HEK293T (cell line): ENCODE measurements around the gene MIDN.

Source experiments
- CTCF ChIA-PET: fragments of 350-600 bp; formaldehyde crosslinking; extraction: SDS; loops from one replicate; lab custom pipeline; 2021; ENCODE audit warnings: antibody characterized with exemption, inconsistent platforms; lab: Yijun Ruan, JAX
- POLR2A ChIA-PET: fragments of 350-600 bp; formaldehyde crosslinking; extraction: SDS; loops from one replicate; lab custom pipeline; 2020; ENCODE audit warnings: antibody characterized with exemption, inconsistent platforms; lab: Yijun Ruan, JAX
- DNase-seq: peaks from one replicate; pipeline ENCODE4 v3.0.0; 2012; ENCODE audit warnings: mixed read lengths; ENCODE audit errors: extremely low spot score
- ARNT ChIP-seq: fragments of 450-650 bp; IDR thresholded peaks from 2 replicates; pipeline ENCODE4 v1.6.1; 2017; ENCODE audit warnings: mild to moderate bottlenecking
- BHLHE40 ChIP-seq: fragments of 450-650 bp; IDR thresholded peaks from 2 replicates; pipeline ENCODE4 v1.6.1; 2016; ENCODE audit warnings: mild to moderate bottlenecking, moderate library complexity, borderline replicate concordance
- CTBP1 ChIP-seq: fragments of 450-650 bp; IDR thresholded peaks from 2 replicates; pipeline ENCODE4 v1.6.1; 2016; ENCODE audit warnings: borderline replicate concordance
- ELF4 ChIP-seq: fragments of 450-650 bp; IDR thresholded peaks from 2 replicates; pipeline ENCODE4 v1.6.1; 2017; ENCODE audit warnings: antibody characterized with exemption
- FOXA1 ChIP-seq: fragments of 450-650 bp; IDR thresholded peaks from 2 replicates; pipeline ENCODE4 v1.6.1; 2016; ENCODE audit warnings: mild to moderate bottlenecking
- FOXK2 ChIP-seq: fragments of 450-650 bp; IDR thresholded peaks from 2 replicates; pipeline ENCODE4 v1.6.1; 2016; ENCODE audit warnings: mild to moderate bottlenecking
- FOXM1 ChIP-seq: fragments of 450-650 bp; IDR thresholded peaks from 2 replicates; pipeline ENCODE4 v1.6.1; 2017; ENCODE audit warnings: mild to moderate bottlenecking, borderline replicate concordance
- HDGF ChIP-seq: fragments of 450-650 bp; IDR thresholded peaks from 2 replicates; pipeline ENCODE4 v1.6.1; 2017; ENCODE audit warnings: antibody characterized with exemption, borderline replicate concordance
- L3MBTL2 ChIP-seq: fragments of 450-650 bp; conservative IDR thresholded peaks from 2 replicates; pipeline ENCODE4 v1.6.1; 2016; ENCODE audit warnings: mild to moderate bottlenecking
- LEF1 ChIP-seq: fragments of 450-650 bp; IDR thresholded peaks from 2 replicates; pipeline ENCODE4 v1.6.1; 2017; ENCODE audit warnings: mild to moderate bottlenecking, borderline replicate concordance
- NFRKB ChIP-seq: fragments of 450-650 bp; IDR thresholded peaks from 2 replicates; pipeline ENCODE4 v1.6.1; 2016; ENCODE audit warnings: mild to moderate bottlenecking, moderate library complexity
- PKNOX1 ChIP-seq: fragments of 450-650 bp; IDR thresholded peaks from 2 replicates; pipeline ENCODE4 v1.6.1; 2016
- SP1 ChIP-seq: fragments of 450-650 bp; IDR thresholded peaks from 2 replicates; pipeline ENCODE4 v1.6.1; 2017
- SUZ12 ChIP-seq: fragments of 450-650 bp; IDR thresholded peaks from 2 replicates; pipeline ENCODE4 v1.6.1; 2016; ENCODE audit warnings: mild to moderate bottlenecking
- TARDBP ChIP-seq: fragments of 450-650 bp; IDR thresholded peaks from 2 replicates; pipeline ENCODE4 v1.6.1; 2016
- ZNF384 ChIP-seq: fragments of 450-650 bp; IDR thresholded peaks from 2 replicates; pipeline ENCODE4 v1.6.1; 2016

Gene MIDN

GRCh38 chr19:1259876-1260748 lies 11.7 kb downstream of the MIDN start:
- DNase-seq = no peak
- TF ChIP-seq TARDBP (no peak), ELF4 (no peak), SUZ12 (no peak), SP1 (no peak), ZNF384 (no peak), HDGF (no peak), L3MBTL2 (no peak), CTBP1 (no peak), FOXM1 (no peak), FOXK2 (no peak), LEF1 (no peak), NFRKB (no peak), BHLHE40 (no peak)
- POLR2A ChIA-PET = interaction anchor here (1.1 to 3.2 kb wide), 5 partner anchors 9 to 19 kb away, joined by 5 to 38 read pairs (median 6); partner anchors contain the start of genes ATP5F1D and CIRBP
- CTCF ChIA-PET = interaction anchor here (1.4 kb wide), 1 partner anchor 16 kb away, joined by 7 read pairs; no protein-coding TSS in a partner anchor

- ChIA-PET POLR2A (interaction anchor here (1.1 to 3.2 kb wide), 4 partner anchors 8 to 20 kb away, joined by 5 to 38 read pairs (median 6); partner anchors contain the start of genes ATP5F1D and CIRBP), CTCF (interaction anchor here (0.8 kb wide), 1 partner anchor 16 kb away, joined by 4 read pairs; no protein-coding TSS in a partner anchor)
- peak; percentile 97 for DNase-seq
- peak; percentile 99 for TF ChIP-seq PKNOX1
- 0 out of 2 replicates have a peak, but pooled peaks have one; percentile 20 for TF ChIP-seq FOXM1
- no peak for TF ChIP-seq L3MBTL2
These were observed 12.6 kb downstream of the MIDN start for GRCh38 chr19:1260749-1261537.

- DNase-seq = no peak
- POLR2A ChIA-PET = interaction anchor here (1.7 to 3.2 kb wide), 2 partner anchors 8 to 20 kb away, joined by 6 to 38 read pairs; partner anchors contain the start of genes ATP5F1D and CIRBP
- CTCF ChIA-PET = interaction anchor here (0.8 kb wide), 1 partner anchor 17 kb away, joined by 4 read pairs; no protein-coding TSS in a partner anchor
- TF ChIP-seq FOXK2 (no peak), PKNOX1 (no peak), ELF4 (no peak), LEF1 (no peak), TARDBP (no peak), L3MBTL2 (no peak), BHLHE40 (no peak), ARNT (no peak), FOXM1 (no peak), NFRKB (no peak), SP1 (no peak), HDGF (no peak), FOXA1 (no peak), ZNF384 (no peak), SUZ12 (no peak), CTBP1 (no peak)
These were observed 13.1 kb downstream of the MIDN start for GRCh38 chr19:1261538-1261797.

DNA sequence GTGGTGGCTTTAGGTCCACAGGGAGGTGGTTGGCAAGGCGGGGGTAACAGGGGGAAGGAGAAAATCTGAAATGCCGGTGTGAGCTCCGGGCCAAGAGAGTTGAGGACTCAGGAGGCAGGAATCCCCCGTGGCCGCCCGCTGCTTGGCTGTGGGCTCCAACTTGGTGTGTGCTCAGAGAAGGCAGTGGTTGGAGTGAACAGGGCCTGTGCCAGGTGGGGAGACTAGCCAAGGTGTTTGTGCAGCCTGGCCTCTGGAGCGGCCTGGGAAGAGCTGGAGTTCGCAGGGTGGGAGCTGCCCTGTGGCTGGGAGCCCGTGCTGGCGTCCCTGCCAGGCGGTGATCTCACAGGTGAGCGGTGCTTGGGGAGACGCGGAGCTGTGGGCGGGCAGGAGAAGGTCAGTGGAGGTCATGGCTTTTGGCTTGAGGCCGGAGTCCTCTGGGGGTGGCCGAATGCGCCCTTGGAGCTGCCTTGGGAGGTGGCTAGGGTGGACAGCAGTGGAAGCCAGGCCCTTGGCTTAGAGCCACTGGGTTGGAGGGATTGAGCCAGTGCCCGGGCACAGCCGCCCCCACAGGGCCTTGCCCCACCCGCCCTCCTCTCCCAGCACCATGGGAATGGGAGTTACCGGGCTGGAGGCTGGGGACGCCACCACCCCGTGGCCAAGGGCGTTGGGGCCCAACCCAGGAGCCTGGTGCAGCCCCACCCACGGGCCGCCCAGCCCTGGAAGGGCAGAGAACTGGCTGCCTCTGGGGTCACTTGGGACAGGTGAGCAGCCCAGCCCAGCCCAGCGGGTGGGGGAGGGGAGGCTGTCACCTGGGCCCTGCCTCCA lies 13.6 kb downstream of the MIDN start:
- ChIA-PET POLR2A (interaction anchor here (0.7 to 3.2 kb wide), 4 partner anchors 7 to 21 kb away, joined by 3 to 38 read pairs (median 4); partner anchors contain the start of genes ATP5F1D and CIRBP), CTCF (interaction anchor here (1.1 kb wide), 1 partner anchor 9 kb away, joined by 6 read pairs; no protein-coding TSS in a partner anchor)
- no peak for DNase-seq
- TF ChIP-seq L3MBTL2 (no peak), FOXK2 (no peak)

- TF ChIP-seq CTBP1 (no peak), NFRKB (no peak), ZNF384 (no peak), LEF1 (no peak), ARNT (no peak), HDGF (no peak), FOXA1 (no peak), PKNOX1 (no peak), L3MBTL2 (no peak), ELF4 (no peak), FOXK2 (no peak), SP1 (no peak), TARDBP (no peak), SUZ12 (no peak), BHLHE40 (no peak), FOXM1 (no peak)
- ChIA-PET POLR2A (interaction anchor here (0.7 to 0.8 kb wide), 2 partner anchors 10 to 18 kb away, joined by 3 read pairs; no protein-coding TSS in a partner anchor), CTCF (interaction anchor here (1.1 to 7.3 kb wide), 2 partner anchors 10 to 17 kb away, joined by 6 to 149 read pairs; no protein-coding TSS in a partner anchor)
- no peak for DNase-seq
These were observed 14.3 kb downstream of the MIDN start for GRCh38 chr19:1262623-1263123.
